SK-N-MC (cell line): ENCODE data around the gene OR6Y1.

ENCODE experiments used
- EZH2 ChIP-seq: fragments of 200-600 bp; sonication (generic); IDR thresholded peaks from one replicate; pipeline ENCODE4 v1.6.1; 2017; ENCODE audit warnings: antibody characterized with exemption
- FOXP2 ChIP-seq: optimal IDR thresholded peaks from 2 replicates; pipeline ENCODE3; 2011; ENCODE audit warnings: mild to moderate bottlenecking, moderate library complexity; ENCODE audit not compliant: insufficient read depth; ENCODE audit errors: extremely low read length, control extremely low read depth
- POLR2AphosphoS5 ChIP-seq: IDR thresholded peaks from 2 replicates; pipeline ENCODE4 v1.6.1; 2012; ENCODE audit warnings: mild to moderate bottlenecking, low read depth, low read length, borderline replicate concordance

GRCh38 chr1:158534496-158534895, 19.7 kb downstream of the OR6Y1 start:
- TF ChIP-seq EZH2, result no peak
- no peak for TF ChIP-seq POLR2AphosphoS5
- no peak for TF ChIP-seq FOXP2
